Aorta (tissue), 5 donors: ENCODE measurements around the gene SMYD3. TPM values are rescaled to one million over a fixed set of nuclear protein-coding genes. Genes with fewer than 3 reads are reported as not detected.

Experiments used
- ATAC-seq: fragments of 200-7000 bp; cut with Tn5 transposase; one replicate; pipeline ENCODE4 v1.9.1; 2022; ENCODE audit warnings: moderate library complexity; ENCODE audit not compliant: low FRiP score
- DNase-seq, 2 donors: peaks; one replicate each; pipeline ENCODE4 v3.0.0-alpha.2; 2020
- H3K27ac ChIP-seq, 2 donors: one replicate each; pipeline ENCODE4 v1.5.1; 2013; ENCODE audit warnings: low read length in 2 of 2, mild to moderate bottlenecking in 2 of 2, moderate library complexity in 2 of 2, control low read depth in 1 of 2, inconsistent platforms in 1 of 2, low read depth in 1 of 2
- H3K27me3 ChIP-seq, 2 donors: one replicate each; pipeline ENCODE4 v1.6.1; 2013; ENCODE audit warnings: control low read depth in 1 of 2, low read length in 1 of 2, mild to moderate bottlenecking in 1 of 2, moderate library complexity in 1 of 2; ENCODE audit not compliant: insufficient read depth in 2 of 2, control insufficient read depth in 1 of 2
- H3K36me3 ChIP-seq, 2 donors: one replicate each; pipeline ENCODE4 v1.6.1; 2013; ENCODE audit warnings: control low read depth in 1 of 2, low read length in 1 of 2, mild to moderate bottlenecking in 1 of 2; ENCODE audit not compliant: insufficient read depth in 2 of 2, control insufficient read depth in 1 of 2
- H3K4me1 ChIP-seq, 2 donors: one replicate each; pipeline ENCODE4 v1.6.1; 2013; ENCODE audit warnings: low read length in 2 of 2, control low read depth in 1 of 2, mild to moderate bottlenecking in 1 of 2, moderate library complexity in 1 of 2; ENCODE audit not compliant: insufficient read depth in 2 of 2, control insufficient read depth in 1 of 2
- H3K4me3 ChIP-seq, 2 donors: one replicate each; pipeline ENCODE4 v1.5.1; 2013; ENCODE audit warnings: low read length in 2 of 2, control low read depth in 1 of 2, mild to moderate bottlenecking in 1 of 2
- H3K9me3 ChIP-seq: one replicate; pipeline ENCODE4 v1.6.1; 2013; ENCODE audit warnings: mild to moderate bottlenecking, low read length; ENCODE audit not compliant: control insufficient read depth
- WGBS, 2 donors: extraction: QIAGEN DNeasy Blood & Tissue Kit; methylation state at CpG; one replicate each; pipeline ENCODE4 v1.1.7; 2013; 5-methylcytosine and 5-hydroxymethylcytosine counted together
- intact Hi-C, 2 donors: fragments of 100-400 bp; cut with DNase I; formaldehyde crosslinking; loops; one replicate each; pipeline versions ENCODE4 v1.14.2 to v1.15.0; 2022
- polyA plus RNA-seq, 2 donors: library from polyadenylated mRNA; stranded (reverse); fragments of 200-250 nt; gene quantifications; one replicate each; pipeline ENCODE4 v1.2.3, GENCODE V29; 2013
- total RNA-seq, 2 donors: library from RNA; stranded (reverse); fragmentation: NEBNext Ultra II Directional; extraction: Animal tissue kit (Norgen Biotek cat#: 25700); gene quantifications; one replicate each; pipeline ENCODE4 v1.2.1, GENCODE V29; 2021
- donor health status: healthy with polysubstance abuse.
- donor health status: Bipolar disorder and iron deficiency.
- donor health status: DM: no; HTN: no; CAD: no.
- donor health status: DM: no; HTN: no; CAD: no.
- donor health status: DM: yes; HTN: yes; CAD: no.

The SMYD3 gene
- total and polyA plus RNA-seq, 4 donors: 6.0 to 29.1 (median 11.1) TPM

DNA sequence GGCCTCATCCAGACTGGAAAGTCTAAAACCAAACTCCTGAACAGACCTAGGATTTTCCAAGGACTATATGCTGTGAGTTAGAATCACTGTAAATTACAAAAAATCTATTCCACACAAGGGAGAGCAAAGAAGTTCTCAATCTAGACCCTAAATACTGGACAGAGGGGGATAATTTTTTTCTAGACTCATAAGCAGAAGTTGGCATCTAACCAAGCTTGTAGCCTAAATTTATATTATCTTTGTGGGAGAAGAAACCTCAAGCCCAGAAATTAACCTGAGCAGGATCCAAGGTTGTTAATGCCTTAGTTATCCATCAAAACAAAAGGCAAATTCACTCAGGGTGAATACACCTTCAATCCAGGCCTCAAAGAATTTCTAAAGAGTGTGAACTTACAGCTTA, 290.2 kb downstream of the SMYD3 start:
- intact Hi-C loops: no loop called here
- H3K36me3 ChIP-seq: no peaks in the 10 kb centered on the region
- H3K9me3 ChIP-seq: no peaks in the 10 kb centered on the region
- H3K27me3 ChIP-seq: no peaks in the 10 kb centered on the region
- H3K4me3 ChIP-seq: no peak overlapping the region
- DNase-seq (no peak), ATAC-seq (no peak)
- H3K4me1 ChIP-seq: no peaks in the 10 kb centered on the region
- H3K27ac ChIP-seq: no peak overlapping the region

DNA sequence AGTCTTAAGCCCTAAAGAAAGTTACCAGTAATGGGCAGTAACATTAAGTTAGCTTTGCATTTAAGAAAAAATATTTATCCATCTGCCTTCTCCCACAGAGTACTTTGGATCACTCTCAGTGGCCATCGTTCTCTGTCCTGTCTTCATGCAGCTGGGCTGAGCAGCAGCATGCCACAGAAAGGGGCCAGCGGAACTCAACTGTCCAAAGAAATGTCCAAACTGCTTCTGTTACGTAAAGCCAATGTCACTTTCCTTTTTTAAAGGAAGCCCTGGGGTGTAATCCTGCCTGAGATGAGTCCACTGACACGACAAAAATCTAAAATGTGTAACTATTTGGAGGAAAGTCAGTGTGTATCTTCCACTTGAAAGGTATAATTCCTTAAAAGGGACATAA, 291.6 kb downstream of the SMYD3 start:
- Histone ChIP-seq H3K27me3 (no peaks in the 10 kb centered on the region), H3K27ac (no peak overlapping the region), H3K4me3 (no peak overlapping the region), H3K4me1 (no peaks in the 10 kb centered on the region), H3K9me3 (no peaks in the 10 kb centered on the region), H3K36me3 (no peaks in the 10 kb centered on the region)
- 88 to 94% methylated on average over 4 of the region's 4 CpGs for WGBS, 2 donors
- DNase-seq (no peak), ATAC-seq (no peak)
- intact Hi-C loops: no loop called here

DNA sequence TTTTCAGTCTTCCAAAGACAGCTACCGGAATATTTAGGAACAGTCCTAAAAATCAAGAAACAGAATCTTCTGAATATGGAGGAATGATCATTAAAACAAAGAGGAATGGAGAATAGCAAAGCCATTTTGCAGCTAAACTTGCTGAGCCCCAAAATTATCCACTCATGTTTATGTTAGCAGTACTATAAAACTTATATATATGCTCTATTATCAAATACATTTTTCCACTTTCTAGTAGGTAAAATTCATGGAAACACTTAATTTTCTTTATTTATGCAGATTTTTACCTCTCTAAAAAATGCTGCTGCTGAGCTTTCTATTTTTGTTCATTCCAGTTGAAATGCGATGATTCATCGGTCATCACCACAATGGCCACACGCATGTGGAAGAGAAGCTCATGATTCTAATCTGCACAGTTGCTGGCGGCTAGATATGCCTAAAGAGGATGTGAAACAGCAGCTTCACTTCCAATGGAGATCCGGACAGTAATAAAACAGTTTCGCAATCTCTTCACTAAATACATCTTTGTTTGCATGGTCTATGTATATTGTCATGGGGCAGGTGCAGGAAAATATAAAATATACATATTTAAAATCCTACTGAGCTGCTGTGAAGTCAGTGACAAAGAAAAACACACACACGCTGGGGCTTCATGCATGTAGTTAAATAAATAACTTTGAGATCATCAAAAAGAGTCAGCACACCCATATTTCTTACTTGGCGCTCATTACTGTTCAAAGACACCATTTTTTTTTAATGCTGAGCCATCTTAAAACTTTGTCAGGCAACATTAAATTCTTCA, 292.2 kb downstream of the SMYD3 start:
- DNase-seq (peak in 1 of 2 donors; percentile 67), ATAC-seq (peak; percentile 67)
- Histone ChIP-seq H3K27me3 (no peaks in the 10 kb centered on the region), H3K4me1 (no peaks in the 10 kb centered on the region), H3K4me3 (no peak overlapping the region), H3K9me3 (no peaks in the 10 kb centered on the region), H3K27ac (no peak overlapping the region), H3K36me3 (no peaks in the 10 kb centered on the region)
- 68 to 75% methylated on average over 9 of the region's 9 CpGs for WGBS, 2 donors
- intact Hi-C loops: no loop called here

DNA sequence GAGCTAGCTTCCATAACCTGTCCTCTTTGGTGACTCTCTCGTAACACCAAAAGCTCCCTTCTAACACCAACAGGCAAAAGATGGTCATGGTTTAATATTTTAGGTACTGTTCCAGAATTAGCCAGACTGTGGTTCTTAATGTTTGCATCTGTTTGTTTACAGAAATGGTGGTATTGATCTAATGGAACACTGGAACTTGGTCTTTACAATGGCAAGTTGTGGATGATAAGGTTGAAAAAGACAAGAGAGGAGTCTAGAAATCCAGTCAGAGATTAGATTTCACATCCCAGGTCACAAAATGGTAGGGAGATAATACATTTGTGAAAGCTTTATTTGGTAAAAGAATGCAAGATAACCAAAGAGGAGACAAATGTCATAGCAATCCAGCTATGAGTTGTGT, 293.1 kb downstream of the SMYD3 start:
- DNase-seq (no peak), ATAC-seq (no peak)
- H3K9me3 ChIP-seq: no peaks in the 10 kb centered on the region
- no peaks in the 10 kb centered on the region for H3K27me3 ChIP-seq
- H3K36me3 ChIP-seq: no peaks in the 10 kb centered on the region
- WGBS, 2 donors: 97 to 98% methylated on average over 1 of the region's 1 CpG
- no peak overlapping the region for H3K27ac ChIP-seq
- H3K4me1 ChIP-seq: no peaks in the 10 kb centered on the region
- H3K4me3 ChIP-seq: no peak overlapping the region
- intact Hi-C loops: no loop called here

DNA sequence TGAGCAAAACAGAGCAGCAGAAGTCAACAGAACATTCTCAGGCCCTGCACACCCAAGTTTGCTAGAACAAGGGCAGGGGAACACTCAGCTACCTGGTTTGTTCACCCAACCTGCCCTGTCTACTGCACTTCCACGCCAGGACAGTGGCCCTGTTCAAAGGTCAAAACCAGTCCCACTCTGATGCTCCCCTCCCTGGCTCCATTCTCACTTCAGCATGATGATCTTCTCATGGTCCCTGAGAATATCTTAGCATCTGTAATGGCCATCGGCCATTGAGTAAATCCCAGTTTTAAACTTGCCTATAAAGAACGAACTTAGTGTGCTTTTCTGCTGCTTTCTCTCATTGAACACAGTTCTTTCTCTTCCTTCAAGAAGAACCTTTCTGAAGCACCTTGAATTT, 293.6 kb downstream of the SMYD3 start:
- Histone ChIP-seq H3K9me3 (no peaks in the 10 kb centered on the region), H3K27ac (no peak overlapping the region), H3K27me3 (no peaks in the 10 kb centered on the region), H3K4me3 (no peak overlapping the region), H3K36me3 (no peaks in the 10 kb centered on the region), H3K4me1 (no peaks in the 10 kb centered on the region)
- no peak for DNase-seq
- ATAC-seq: no peak
- 92 to 94% methylated on average over 3 of the region's 3 CpGs for WGBS, 2 donors
- intact Hi-C loops: no loop called here

DNA sequence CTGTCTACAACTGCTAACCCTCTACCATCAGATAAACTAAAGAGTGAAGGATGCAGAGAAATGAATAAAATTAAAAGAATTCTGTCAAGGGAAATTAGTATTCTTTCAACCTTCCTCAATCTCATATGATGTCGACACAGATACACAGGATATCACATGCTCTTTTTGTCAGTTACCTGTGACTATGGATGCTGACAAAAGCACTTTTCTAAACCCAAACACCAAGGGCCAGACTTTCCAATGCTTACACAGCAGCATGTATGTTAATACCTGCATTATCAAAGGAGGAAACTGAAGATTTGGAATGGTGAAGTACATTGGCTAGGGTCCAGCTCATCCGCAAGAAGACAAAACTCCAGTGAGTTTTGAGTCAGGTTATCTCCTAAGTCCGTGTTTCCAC, 294.0 kb downstream of the SMYD3 start:
- intact Hi-C loops: no loop called here
- Histone ChIP-seq H3K27ac (no peak overlapping the region), H3K4me3 (no peak overlapping the region), H3K36me3 (no peaks in the 10 kb centered on the region), H3K4me1 (no peaks in the 10 kb centered on the region), H3K9me3 (no peaks in the 10 kb centered on the region), H3K27me3 (no peaks in the 10 kb centered on the region)
- no peak for ATAC-seq
- no peak for DNase-seq
- WGBS, 2 donors: 92 to 95% methylated on average over 3 of the region's 3 CpGs

DNA sequence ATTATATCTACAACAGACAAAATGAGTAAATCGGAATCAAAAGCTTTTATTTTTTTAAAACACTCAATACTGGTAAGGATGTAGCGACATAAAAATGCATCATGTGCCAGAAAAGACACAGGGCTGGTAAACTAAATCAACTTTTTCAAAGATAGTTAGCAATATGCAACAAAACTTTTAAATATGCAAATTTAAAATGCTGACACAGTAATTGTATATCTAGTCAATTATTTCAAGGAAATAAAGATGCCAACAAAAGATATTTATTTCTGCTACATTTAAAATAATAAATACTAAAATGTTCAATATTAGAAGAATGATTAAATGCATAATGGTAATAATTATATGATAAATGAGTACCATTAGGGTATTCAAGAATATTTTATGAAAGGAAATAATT, 295.1 kb downstream of the SMYD3 start:
- WGBS, 2 donors: 98 to 99% methylated on average over 2 of the region's 2 CpGs
- no peaks in the 10 kb centered on the region for H3K36me3 ChIP-seq
- intact Hi-C loops: no loop called here
- ATAC-seq: no peak
- H3K27me3 ChIP-seq: no peaks in the 10 kb centered on the region
- H3K27ac ChIP-seq: no peak overlapping the region
- no peaks in the 10 kb centered on the region for H3K4me1 ChIP-seq
- no peak for DNase-seq
- no peaks in the 10 kb centered on the region for H3K9me3 ChIP-seq
- no peak overlapping the region for H3K4me3 ChIP-seq

DNA sequence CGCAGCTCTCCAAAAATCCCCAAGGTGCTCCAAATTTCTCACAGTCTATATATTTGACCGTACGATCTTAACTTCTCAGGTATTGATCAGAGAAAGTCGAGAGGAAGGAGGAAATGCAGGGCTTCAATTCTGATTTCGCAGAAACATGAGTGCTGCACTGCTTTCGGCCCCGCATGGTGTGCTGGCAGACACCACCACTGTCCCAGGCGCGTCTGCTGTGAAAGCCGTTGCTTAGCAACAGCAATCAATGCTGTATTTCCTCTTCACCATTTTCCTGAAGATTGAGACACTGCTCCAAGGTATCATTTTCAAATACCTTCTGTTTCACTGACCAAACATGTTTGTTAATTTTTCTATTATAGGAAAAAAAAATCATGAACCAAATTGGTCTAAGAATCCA, 296.3 kb downstream of the SMYD3 start:
- 76 to 83% methylated on average over 10 of the region's 10 CpGs for WGBS, 2 donors
- no peaks in the 10 kb centered on the region for H3K4me1 ChIP-seq
- H3K4me3 ChIP-seq: no peak overlapping the region
- H3K27me3 ChIP-seq: no peaks in the 10 kb centered on the region
- intact Hi-C loops: no loop called here
- no peak for DNase-seq
- ATAC-seq: no peak
- no peaks in the 10 kb centered on the region for H3K36me3 ChIP-seq
- no peaks in the 10 kb centered on the region for H3K9me3 ChIP-seq
- no peak overlapping the region for H3K27ac ChIP-seq

DNA sequence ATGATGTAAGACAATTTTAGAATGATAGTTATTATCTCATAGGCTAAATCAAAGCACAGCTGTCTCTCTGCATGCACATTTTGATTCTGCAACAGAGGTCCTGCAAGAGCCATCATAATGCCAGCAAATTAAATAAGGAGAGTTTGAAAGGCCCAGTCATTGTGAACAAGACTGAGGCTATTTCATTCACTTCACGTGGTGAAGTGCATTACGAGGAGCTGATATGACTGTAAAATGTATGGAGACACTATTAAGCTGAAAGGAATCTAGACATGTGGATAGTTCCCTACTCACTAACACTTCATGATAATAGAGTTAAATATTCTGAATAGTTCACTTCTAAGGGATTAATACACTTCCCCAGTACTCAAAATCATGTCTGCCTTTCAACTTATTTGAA, 299.0 kb downstream of the SMYD3 start:
- H3K36me3 ChIP-seq: no peaks in the 10 kb centered on the region
- 74 to 85% methylated on average over 2 of the region's 2 CpGs for whole genome bisulfite sequencing, 2 donors
- ATAC-seq (no peak), DNase-seq (no peak)
- intact Hi-C loops: no loop called here
- no peaks in the 10 kb centered on the region for H3K9me3 ChIP-seq
- no peaks in the 10 kb centered on the region for H3K4me1 ChIP-seq
- no peaks in the 10 kb centered on the region for H3K27me3 ChIP-seq
- H3K4me3 ChIP-seq: no peak overlapping the region
- no peak overlapping the region for H3K27ac ChIP-seq
